ENCODE data around the gene FGFR2.

DNA sequence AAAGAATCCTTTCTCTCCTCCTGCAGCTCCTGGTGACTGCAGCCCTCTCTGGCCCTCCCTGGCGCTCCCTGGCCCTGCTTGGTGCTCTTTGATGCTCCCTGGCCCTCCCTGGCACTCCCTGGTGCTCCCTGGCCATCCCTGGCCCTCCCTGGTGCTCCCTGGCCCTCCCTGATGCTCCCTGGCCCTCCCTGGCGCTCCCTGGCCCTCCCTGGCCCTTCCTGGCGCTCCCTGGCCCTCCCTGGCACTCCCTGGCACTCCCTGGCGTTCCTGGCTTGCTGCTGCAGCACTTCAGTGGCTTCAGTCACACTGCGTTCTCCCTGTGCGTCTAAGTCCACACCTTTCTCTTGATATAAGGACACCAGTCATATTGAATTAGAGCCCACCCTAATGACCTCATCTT, 15.2 kb upstream of the FGFR2 start:
- TF ChIP-seq, protein P1, sequence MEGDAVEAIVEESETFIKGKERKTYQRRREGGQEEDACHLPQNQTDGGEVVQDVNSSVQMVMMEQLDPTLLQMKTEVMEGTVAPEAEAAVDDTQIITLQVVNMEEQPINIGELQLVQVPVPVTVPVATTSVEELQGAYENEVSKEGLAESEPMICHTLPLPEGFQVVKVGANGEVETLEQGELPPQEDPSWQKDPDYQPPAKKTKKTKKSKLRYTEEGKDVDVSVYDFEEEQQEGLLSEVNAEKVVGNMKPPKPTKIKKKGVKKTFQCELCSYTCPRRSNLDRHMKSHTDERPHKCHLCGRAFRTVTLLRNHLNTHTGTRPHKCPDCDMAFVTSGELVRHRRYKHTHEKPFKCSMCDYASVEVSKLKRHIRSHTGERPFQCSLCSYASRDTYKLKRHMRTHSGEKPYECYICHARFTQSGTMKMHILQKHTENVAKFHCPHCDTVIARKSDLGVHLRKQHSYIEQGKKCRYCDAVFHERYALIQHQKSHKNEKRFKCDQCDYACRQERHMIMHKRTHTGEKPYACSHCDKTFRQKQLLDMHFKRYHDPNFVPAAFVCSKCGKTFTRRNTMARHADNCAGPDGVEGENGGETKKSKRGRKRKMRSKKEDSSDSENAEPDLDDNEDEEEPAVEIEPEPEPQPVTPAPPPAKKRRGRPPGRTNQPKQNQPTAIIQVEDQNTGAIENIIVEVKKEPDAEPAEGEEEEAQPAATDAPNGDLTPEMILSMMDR (IDR thresholded peaks at IDR 0.05), result no peak
- TF ChIP-seq POLR2A (IDR thresholded peaks at IDR 0.05), result no peak
